NCI-H226 (cell line): Measurements from ENCODE around the gene ANKRD36B.
"Not testable (repeated sequence)": the region's sequence is repeated elsewhere in the genome, so short reads cannot be mapped to it uniquely, and the experiment has no call there.

Experiments used
- DNase-seq: peaks from one replicate; pipeline ENCODE4 v3.0.0-alpha.2; 2015

The ANKRD36B gene

DNA sequence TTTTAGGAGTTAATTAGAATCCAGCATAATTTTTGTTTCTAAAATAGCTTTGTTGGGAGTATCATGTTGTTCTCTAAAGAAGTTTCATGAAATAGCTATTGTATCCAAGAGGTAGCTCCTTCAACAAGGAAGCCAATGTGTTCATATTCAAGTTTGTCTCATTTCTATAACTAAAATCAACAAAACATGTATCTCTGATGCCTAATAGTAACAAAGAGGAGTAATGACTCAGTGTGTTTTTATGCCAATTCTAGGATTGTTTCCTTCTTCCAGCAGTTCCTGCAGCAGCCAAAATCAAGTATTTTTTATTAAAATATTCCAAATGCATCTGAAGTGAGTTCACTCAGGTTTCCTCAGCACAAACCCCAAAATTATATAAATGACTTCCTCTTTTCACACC, 41.1 kb downstream of the ANKRD36B start:
- not testable (repeated sequence) for DNase-seq

DNA sequence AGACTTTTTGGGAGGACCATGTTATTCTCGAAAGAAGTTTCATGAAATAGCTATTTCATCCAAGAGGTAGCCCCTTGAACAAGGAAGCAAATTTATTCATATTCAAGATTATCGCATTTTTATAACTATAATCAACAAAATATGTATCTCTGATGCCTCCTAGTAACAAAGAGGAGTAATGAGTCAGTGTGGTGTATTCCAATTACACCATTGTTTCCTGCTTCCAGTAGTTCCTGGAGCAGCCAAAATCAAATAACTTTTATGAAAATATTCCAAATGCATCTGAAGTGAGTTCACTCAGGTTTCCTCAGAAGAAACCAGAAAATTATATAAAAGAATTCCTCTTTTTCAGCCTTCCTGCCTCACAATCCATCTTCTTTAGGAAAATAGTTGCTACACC, 43.0 kb downstream of the ANKRD36B start:
- DNase-seq, result no peak

DNA sequence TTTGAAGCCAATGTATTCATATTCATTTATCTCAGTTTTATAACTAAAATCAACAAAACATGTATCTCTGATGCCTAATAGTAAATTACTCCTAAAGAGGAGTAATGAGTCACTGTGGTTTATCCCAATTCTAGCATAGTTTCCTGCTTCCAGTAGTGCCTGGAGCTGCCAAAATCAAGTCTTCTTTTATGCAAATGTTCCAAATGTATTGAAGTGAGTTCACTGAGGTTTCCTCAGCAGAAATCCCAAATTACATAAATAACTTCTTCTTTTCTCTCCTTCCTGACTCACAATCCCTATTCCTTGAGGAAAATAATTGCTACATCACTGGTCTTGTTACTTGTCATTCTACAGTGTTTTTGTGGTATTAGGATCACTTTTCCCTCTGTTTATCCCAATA, 44.8 kb downstream of the ANKRD36B start:
- not testable (repeated sequence) for DNase-seq

DNA sequence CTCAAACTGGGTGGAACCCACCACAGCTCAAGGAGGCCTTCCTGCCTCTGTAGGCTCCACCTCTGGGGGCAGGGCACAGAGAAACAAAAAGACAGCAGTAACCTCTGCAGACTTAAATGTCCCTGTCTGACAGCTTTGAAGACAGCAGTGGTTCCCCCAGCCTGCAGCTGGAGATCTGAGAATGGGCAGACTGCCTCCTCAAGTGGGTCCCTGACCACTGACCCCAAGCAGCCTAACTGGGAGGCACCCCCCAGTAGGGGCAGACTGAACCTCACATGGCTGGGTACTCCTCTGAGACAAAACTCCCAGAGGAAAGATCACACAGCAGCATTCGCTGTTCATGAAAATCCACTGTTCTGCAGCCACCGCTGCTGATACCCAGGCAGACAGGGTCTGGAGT, 63.8 kb downstream of the ANKRD36B start:
- DNase-seq, result not testable (repeated sequence)

DNA sequence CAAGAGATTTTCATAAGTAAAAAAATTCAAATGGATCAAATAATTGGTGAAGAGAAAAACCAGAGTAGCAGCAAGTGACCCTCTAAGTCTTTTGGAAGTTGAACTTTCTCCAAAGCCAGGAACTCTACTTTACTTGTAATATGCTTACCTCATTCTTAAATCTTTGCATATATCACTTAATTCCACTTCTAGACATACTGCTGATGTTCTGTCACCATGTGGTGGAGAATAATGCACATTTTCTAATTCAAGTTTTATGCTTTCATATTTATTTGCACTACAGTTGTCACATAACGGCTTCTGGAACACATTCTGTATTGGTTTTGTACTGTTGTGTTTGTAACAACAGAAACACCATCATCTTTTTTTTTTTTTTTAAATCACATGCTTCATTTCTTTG, 65.9 kb downstream of the ANKRD36B start:
- not testable (repeated sequence) for DNase-seq

DNA sequence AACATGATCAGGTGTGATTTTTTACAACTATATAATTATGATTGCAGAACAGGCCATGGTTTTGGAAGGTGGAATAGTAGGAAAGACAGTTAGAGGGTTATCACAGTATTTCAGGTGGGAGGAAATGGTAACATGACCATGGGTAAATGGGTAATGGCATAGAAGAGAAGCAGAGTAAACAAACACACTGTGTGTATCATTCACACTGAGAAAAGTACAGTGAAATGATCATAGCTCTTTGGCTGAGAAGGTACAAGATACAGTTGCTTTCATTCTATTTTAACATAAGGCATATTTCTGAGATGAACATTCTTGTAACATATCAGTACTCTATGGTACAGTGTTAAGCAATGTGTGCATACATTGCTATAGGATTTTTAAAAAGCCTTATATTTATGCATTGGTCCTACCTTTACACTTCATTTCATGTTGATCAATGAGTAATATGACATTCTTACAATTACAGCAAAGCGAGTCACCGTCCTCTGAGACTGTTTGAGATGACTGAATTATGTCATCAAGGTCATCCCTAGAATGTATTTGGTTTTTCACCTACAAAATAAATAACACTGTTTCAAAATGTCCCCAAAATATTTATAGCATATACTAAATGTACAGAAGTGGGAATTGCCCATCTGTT, 66.6 kb downstream of the ANKRD36B start:
- DNase-seq, result not testable (repeated sequence)

DNA sequence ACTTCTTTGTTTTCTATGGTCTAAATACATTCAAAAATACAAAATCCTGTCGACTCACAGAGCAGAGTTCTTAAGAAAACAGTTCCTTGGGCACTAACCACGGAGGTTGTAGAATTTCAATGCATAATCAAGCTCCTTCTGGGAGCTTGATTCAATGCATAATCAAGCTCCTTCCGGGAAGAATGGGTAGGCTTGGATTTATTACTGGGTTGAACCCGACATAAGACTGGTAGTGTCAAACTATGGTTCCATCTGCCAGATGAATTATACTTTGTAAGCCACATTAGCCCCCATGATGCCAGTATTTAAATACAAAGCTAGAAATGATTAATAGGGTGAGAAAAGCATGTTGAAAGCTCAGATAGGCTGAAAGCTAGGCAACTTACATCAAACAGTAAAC, 94.0 kb downstream of the ANKRD36B start:
- not testable (repeated sequence) for DNase-seq

DNA sequence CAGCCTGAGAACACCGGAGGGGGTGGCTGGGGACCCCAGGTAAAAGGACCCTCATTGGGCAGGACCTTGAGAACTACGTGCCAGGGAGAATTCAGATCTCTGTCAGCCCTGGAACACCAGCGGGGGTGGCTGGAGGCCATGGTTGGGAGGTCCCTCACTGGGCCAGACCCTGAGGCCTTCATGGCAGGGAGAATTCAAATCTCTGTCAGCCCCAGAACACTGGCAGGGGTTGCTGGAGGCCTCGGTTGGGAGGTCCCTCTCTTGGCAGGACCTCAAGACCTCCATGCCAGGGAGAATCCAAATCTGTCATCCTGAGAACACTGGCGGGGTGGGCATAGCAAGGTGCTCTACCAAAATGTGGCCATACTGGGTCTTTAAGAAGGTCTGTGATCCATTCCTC, 99.5 kb downstream of the ANKRD36B start:
- not testable (repeated sequence) for DNase-seq
